GM23338 (cell line): ENCODE measurements around the gene NLGN4X.

ENCODE experiments used
- CREB1 ChIP-seq: fragments of 250-450 bp; sonication (Bioruptor Pico); IDR thresholded peaks from 2 replicates; pipeline ENCODE4 v1.5.0; 2020; ENCODE audit warnings: low read depth, mild to moderate bottlenecking, moderate library complexity
- CTCF ChIP-seq, 2 experiments: fragments of 200-600 bp in 1 of 2; sonication (generic) in 1 of 2; conservative IDR thresholded peaks; 2 replicates each; pipeline versions ENCODE4 v1.5.1 to v1.6.1; 2016 to 2017; ENCODE audit warnings: antibody characterized with exemption in 2 of 2, low read depth in 2 of 2, mild to moderate bottlenecking in 2 of 2, moderate library complexity in 1 of 2
- EZH2 ChIP-seq: fragments of 200-600 bp; sonication (generic); IDR thresholded peaks from one replicate; pipeline ENCODE4 v1.8.0; 2017; ENCODE audit warnings: antibody characterized with exemption, mild to moderate bottlenecking, low read depth; ENCODE audit not compliant: unreplicated experiment
- JUNB ChIP-seq: IDR thresholded peaks from one replicate; pipeline ENCODE4 v1.6.1; 2016; ENCODE audit warnings: antibody characterized with exemption; ENCODE audit not compliant: unreplicated experiment
- POLR2AphosphoS5 ChIP-seq: IDR thresholded peaks from 2 replicates; pipeline ENCODE4 v1.6.1; 2016; ENCODE audit warnings: antibody characterized with exemption, low read depth
- REST ChIP-seq: IDR thresholded peaks from one replicate; pipeline ENCODE4 v1.6.1; 2018; ENCODE audit warnings: antibody characterized with exemption; ENCODE audit not compliant: unreplicated experiment
- ZNF114 ChIP-seq: fragments of 250-450 bp; sonication (Bioruptor Pico); IDR thresholded peaks from 2 replicates; pipeline ENCODE4 v1.5.0; 2020; ENCODE audit warnings: mild to moderate bottlenecking, moderate library complexity

GRCh38 chrX:6021316-6022091 lies 207.2 kb downstream of the NLGN4X start:
- TF ChIP-seq CTCF (conservative IDR thresholded peaks at IDR 0.05; ENCODE audit: low read depth in 2 of 2) (peak; percentile 73 to 82), CREB1 (CRISPR knock-in tag) (no peak), REST (no peak), EZH2 (no peak), POLR2AphosphoS5 (no peak), JUNB (no peak), ZNF114 (CRISPR knock-in tag) (no peak)
